CD14-positive monocyte (primary cell): ENCODE measurements around the gene NFYC. TPM values are rescaled to one million over a fixed set of nuclear protein-coding genes. Genes with fewer than 3 reads are reported as not detected.

Experiments used
- DNase-seq, 3 donors: peaks; one replicate each; pipeline ENCODE4 v3.0.0-alpha.2; 2011 to 2022
- H2AFZ ChIP-seq: 2 replicates; pipeline ENCODE4 v1.6.0; 2012; ENCODE audit warnings: mild to moderate bottlenecking, low read depth, low read length, inconsistent platforms; ENCODE audit not compliant: insufficient read depth, poor library complexity, severe bottlenecking
- H3K27ac ChIP-seq, 2 donors: 1 replicate in 1 of 2; 2 replicates in 1 of 2; pipeline ENCODE4 v1.5.1; 2012 to 2013; ENCODE audit warnings: low read length in 2 of 2, control low read depth in 1 of 2, inconsistent platforms in 1 of 2, low read depth in 1 of 2, mild to moderate bottlenecking in 1 of 2
- H3K27me3 ChIP-seq, 2 donors: one replicate each; pipeline versions ENCODE4 v1.6.0 to v1.6.1; 2011 to 2013; ENCODE audit warnings: low read length in 2 of 2; ENCODE audit not compliant: control insufficient read depth in 2 of 2, insufficient read depth in 2 of 2
- H3K36me3 ChIP-seq, 2 donors: replicated peaks in 1 of 2; 1 replicate in 1 of 2; 2 replicates in 1 of 2; pipeline versions ENCODE4 v1.5.1 to v1.6.1; 2012 to 2013; ENCODE audit warnings: low read length in 2 of 2, control low read depth in 1 of 2, inconsistent platforms in 1 of 2, mild to moderate bottlenecking in 1 of 2; ENCODE audit not compliant: insufficient read depth in 2 of 2, control insufficient read depth in 1 of 2
- H3K4me1 ChIP-seq, 2 donors: 1 replicate in 1 of 2; 2 replicates in 1 of 2; pipeline versions ENCODE4 v1.5.1 to v1.6.1; 2012 to 2013; ENCODE audit warnings: low read length in 2 of 2, control low read depth in 1 of 2, inconsistent platforms in 1 of 2, mild to moderate bottlenecking in 1 of 2, moderate library complexity in 1 of 2; ENCODE audit not compliant: insufficient read depth in 2 of 2, control insufficient read depth in 1 of 2
- H3K4me2 ChIP-seq: replicated peaks from 2 replicates; pipeline ENCODE3; 2012; ENCODE audit warnings: low read length, moderate library complexity, mild to moderate bottlenecking; ENCODE audit not compliant: poor library complexity, severe bottlenecking; ENCODE audit errors: extremely low read depth
- H3K4me3 ChIP-seq, 3 experiments: fragments of 200-600 bp in 1 of 3; sonication (generic) in 1 of 3; replicated peaks in 1 of 3; 1 replicate in 2 of 3; 2 replicates in 1 of 3; pipeline ENCODE4 v1.5.1; 2011 to 2013; ENCODE audit warnings: low read length in 3 of 3, mild to moderate bottlenecking in 3 of 3, control low read depth in 2 of 3, low read depth in 2 of 3, inconsistent platforms in 1 of 3, moderate library complexity in 1 of 3
- H3K79me2 ChIP-seq: 2 replicates; pipeline ENCODE4 v1.6.0; 2012; ENCODE audit warnings: mild to moderate bottlenecking, control low read depth, inconsistent platforms, low read length, moderate library complexity; ENCODE audit not compliant: insufficient read depth
- H3K9ac ChIP-seq: 2 replicates; pipeline ENCODE4 v1.6.0; 2017; ENCODE audit warnings: low read length, mild to moderate bottlenecking; ENCODE audit not compliant: insufficient read depth, poor library complexity, severe bottlenecking
- H3K9me3 ChIP-seq, 2 donors: replicated peaks in 1 of 2; 1 replicate in 1 of 2; 2 replicates in 1 of 2; pipeline versions ENCODE4 v1.5.1 to v1.6.1; 2012 to 2013; ENCODE audit warnings: low read length in 2 of 2, control low read depth in 1 of 2; ENCODE audit not compliant: control insufficient read depth in 1 of 2, insufficient read depth in 1 of 2
- H4K20me1 ChIP-seq: 2 replicates; pipeline ENCODE4 v1.6.0; 2012; ENCODE audit warnings: mild to moderate bottlenecking, low read length, control low read depth, moderate library complexity; ENCODE audit not compliant: insufficient read depth
- H3K27ac Mint-ChIP-seq, 7 donors: one replicate each; pipeline ENCODE4 v1.8.0; 2020; ENCODE audit warnings: mild to moderate bottlenecking in 7 of 7, mixed read lengths in 7 of 7, moderate library complexity in 6 of 7, inconsistent platforms in 2 of 7
- H3K27me3 Mint-ChIP-seq, 3 donors: one replicate each; pipeline ENCODE4 v1.8.0; 2021 to 2022; ENCODE audit warnings: low read depth in 3 of 3, mild to moderate bottlenecking in 3 of 3, mixed read lengths in 3 of 3, moderate library complexity in 3 of 3, inconsistent platforms in 1 of 3
- H3K36me3 Mint-ChIP-seq, 2 donors: one replicate each; pipeline ENCODE4 v1.8.0; 2020; ENCODE audit warnings: mixed read lengths in 2 of 2, inconsistent platforms in 1 of 2, mild to moderate bottlenecking in 1 of 2
- H3K4me1 Mint-ChIP-seq: one replicate; pipeline ENCODE4 v1.8.0; 2020; ENCODE audit warnings: mild to moderate bottlenecking, mixed read lengths
- H3K4me3 Mint-ChIP-seq, 2 donors: one replicate each; pipeline ENCODE4 v1.8.0; 2020; ENCODE audit warnings: mild to moderate bottlenecking in 2 of 2, mixed read lengths in 2 of 2, moderate library complexity in 1 of 2
- H3K9me3 Mint-ChIP-seq, 7 donors: one replicate each; pipeline ENCODE4 v1.8.0; 2020 to 2022; ENCODE audit warnings: mixed read lengths in 7 of 7, mild to moderate bottlenecking in 6 of 7, moderate library complexity in 6 of 7, inconsistent platforms in 2 of 7
- WGBS: methylation state at CpG from one replicate; pipeline ENCODE4 v1.1.5; 2013; ENCODE audit warnings: missing lambda C conversion rate; ENCODE audit not compliant: insufficient coverage; 5-methylcytosine and 5-hydroxymethylcytosine counted together
- intact Hi-C, 2 donors: fragments of 100-400 bp; cut with micrococcal nuclease; formaldehyde crosslinking; loops; one replicate each; pipeline versions ENCODE4 v1.15.0 to v1.15.1; 2023
- polyA plus RNA-seq, 3 donors: library from polyadenylated mRNA; depleted of rRNA in 1 of 3; unstranded in 2 of 3; stranded (reverse) in 1 of 3; fragments of 300-500 nt in 2 of 3; fragments of >200 nt in 1 of 3; fragmentation: Illumina TruSeq in 2 of 3; gene quantifications; 1 replicate in 2 of 3; 2 replicates in 1 of 3; pipeline ENCODE4 v1.2.3, GENCODE V29; 2012 to 2021
- TF ChIP-seq, protein P1 (sequence below): fragments of 200-600 bp; IDR thresholded peaks from one replicate; pipeline ENCODE4 v1.8.0; 2022; ENCODE audit warnings: antibody characterized with exemption, mild to moderate bottlenecking

NFYC gene
- polyA plus RNA-seq, 3 donors: 61.2 to 142 (median 68.2) TPM

DNA sequence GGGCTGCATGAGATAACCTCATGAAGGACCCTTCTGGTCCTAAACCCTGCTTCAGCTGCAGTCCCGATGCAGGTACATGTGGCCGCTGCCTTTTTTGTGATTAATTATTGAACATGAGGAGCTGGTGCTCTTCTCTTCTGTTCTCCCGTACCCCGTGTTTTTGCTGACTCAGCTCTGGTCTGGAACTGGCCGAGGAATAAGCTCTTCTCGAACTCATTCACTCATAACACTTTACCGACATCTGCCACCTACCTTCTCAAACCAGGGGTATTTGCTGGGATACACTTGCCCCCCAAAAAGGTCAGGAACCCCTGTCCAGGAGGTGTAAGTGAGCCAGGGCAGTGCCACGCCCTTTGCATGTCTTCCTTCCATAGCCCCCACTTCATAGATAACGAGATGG, 123.9 kb downstream of the NFYC start:
- peaks cover 31 to 45% (median 34%) of the 10 kb centered on the region in 3 donors for H3K27me3 Mint-ChIP-seq

DNA sequence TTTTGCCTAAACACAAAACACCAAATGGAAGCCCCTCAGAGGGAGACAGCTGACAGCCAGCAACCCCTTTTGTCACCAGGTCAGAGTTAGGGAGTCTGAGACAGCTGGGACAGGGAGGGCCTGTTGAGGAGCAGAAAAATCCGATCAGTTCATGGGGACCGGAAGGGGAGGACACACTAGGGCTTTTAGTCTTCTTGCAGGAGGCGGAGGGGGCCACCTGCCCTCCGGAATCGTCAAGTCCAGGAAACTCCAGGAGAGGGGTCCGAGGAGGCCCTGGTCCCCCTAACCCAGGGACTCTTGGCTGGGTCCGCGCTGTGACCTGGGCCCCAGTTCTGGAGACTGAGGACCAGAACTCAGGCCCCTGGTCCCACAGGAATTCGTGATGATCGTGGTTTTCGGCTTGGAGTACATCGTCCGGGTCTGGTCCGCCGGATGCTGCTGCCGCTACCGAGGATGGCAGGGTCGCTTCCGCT, 126.3 kb downstream of the NFYC start:
- 26% methylated on average over 19 of the region's 19 CpGs for WGBS
- Mint-ChIP-seq H3K27ac (peak overlapping the region in 1 of 7 donors; percentile 66), H3K4me1 (peaks cover 15% of the 10 kb centered on the region), H3K4me3 (peak overlapping the region; percentile 74 to 89), H3K9me3 (peaks cover 0 to 3% (median 0%) of the 10 kb centered on the region in 7 donors), H3K27me3 (peaks cover 33 to 45% (median 35%) of the 10 kb centered on the region in 3 donors), H3K36me3 (peaks cover 0 to 3% of the 10 kb centered on the region in 2 donors)
- peak overlapping the region in 2 of 3 experiments; percentile 42 to 73 for H3K4me3 ChIP-seq
- no peak overlapping the region for H3K9ac ChIP-seq
- H3K27ac ChIP-seq: no peak overlapping the region
- no peaks in the 10 kb centered on the region for H3K36me3 ChIP-seq
- peaks cover 11 to 12% of the 10 kb centered on the region in 2 donors for H3K4me1 ChIP-seq
- TF ChIP-seq, protein P1, sequence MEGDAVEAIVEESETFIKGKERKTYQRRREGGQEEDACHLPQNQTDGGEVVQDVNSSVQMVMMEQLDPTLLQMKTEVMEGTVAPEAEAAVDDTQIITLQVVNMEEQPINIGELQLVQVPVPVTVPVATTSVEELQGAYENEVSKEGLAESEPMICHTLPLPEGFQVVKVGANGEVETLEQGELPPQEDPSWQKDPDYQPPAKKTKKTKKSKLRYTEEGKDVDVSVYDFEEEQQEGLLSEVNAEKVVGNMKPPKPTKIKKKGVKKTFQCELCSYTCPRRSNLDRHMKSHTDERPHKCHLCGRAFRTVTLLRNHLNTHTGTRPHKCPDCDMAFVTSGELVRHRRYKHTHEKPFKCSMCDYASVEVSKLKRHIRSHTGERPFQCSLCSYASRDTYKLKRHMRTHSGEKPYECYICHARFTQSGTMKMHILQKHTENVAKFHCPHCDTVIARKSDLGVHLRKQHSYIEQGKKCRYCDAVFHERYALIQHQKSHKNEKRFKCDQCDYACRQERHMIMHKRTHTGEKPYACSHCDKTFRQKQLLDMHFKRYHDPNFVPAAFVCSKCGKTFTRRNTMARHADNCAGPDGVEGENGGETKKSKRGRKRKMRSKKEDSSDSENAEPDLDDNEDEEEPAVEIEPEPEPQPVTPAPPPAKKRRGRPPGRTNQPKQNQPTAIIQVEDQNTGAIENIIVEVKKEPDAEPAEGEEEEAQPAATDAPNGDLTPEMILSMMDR: no peak
- H3K9me3 ChIP-seq: no peaks in the 10 kb centered on the region
- H3K27me3 ChIP-seq: peaks cover 0 to 34% of the 10 kb centered on the region in 2 donors
- no peak for DNase-seq
- peak overlapping the region; percentile 70 for H2AFZ ChIP-seq
- H4K20me1 ChIP-seq: no peaks in the 10 kb centered on the region
- H3K4me2 ChIP-seq: peak overlapping the region; percentile 78
- intact Hi-C loops: no loop called here
- H3K79me2 ChIP-seq: no peaks in the 10 kb centered on the region

More for the DNA sequence above, 123.9 kb downstream of the NFYC start:
- Histone ChIP-seq H3K9ac (no peak overlapping the region), H3K4me2 (no peak overlapping the region), H3K36me3 (no peaks in the 10 kb centered on the region), H2AFZ (no peak overlapping the region), H4K20me1 (no peaks in the 10 kb centered on the region), H3K4me3 (no peak overlapping the region), H3K4me1 (peaks cover 11 to 12% of the 10 kb centered on the region in 2 donors), H3K79me2 (no peaks in the 10 kb centered on the region), H3K27me3 (peaks cover 0 to 34% of the 10 kb centered on the region in 2 donors), H3K9me3 (no peaks in the 10 kb centered on the region), H3K27ac (no peak overlapping the region)
- Mint-ChIP-seq H3K27ac (no peak overlapping the region), H3K9me3 (peaks cover 0 to 3% (median 0%) of the 10 kb centered on the region in 7 donors), H3K36me3 (peaks cover 0 to 3% of the 10 kb centered on the region in 2 donors), H3K4me1 (peaks cover 15% of the 10 kb centered on the region), H3K4me3 (peak overlapping the region in 1 of 2 donors; percentile 59)
- TF ChIP-seq, protein P1: no peak
- DNase-seq: no peak
- WGBS: 88% methylated on average over 4 of the region's 9 CpGs
- intact Hi-C loops: no loop called here
